Endothelial cell of umbilical vein (primary cell): ENCODE measurements around the gene METRNL.

Experiments
- CTCF ChIP-seq, 2 donors: IDR thresholded peaks; 1 replicate in 1 of 2; 2 replicates in 1 of 2; pipeline ENCODE4 v1.5.1; 2011; ENCODE audit warnings: low read length in 2 of 2, mild to moderate bottlenecking in 2 of 2, moderate library complexity in 2 of 2, control low read depth in 1 of 2, inconsistent platforms in 1 of 2, low read depth in 1 of 2; ENCODE audit not compliant: insufficient read depth in 1 of 2; ENCODE audit errors: extremely low read depth in 1 of 2
- GATA2 ChIP-seq: IDR thresholded peaks from 2 replicates; pipeline ENCODE4 v1.7.0; 2011; ENCODE audit warnings: low read depth, mild to moderate bottlenecking, moderate library complexity, mixed read lengths, low read length; ENCODE audit not compliant: insufficient read length, insufficient read depth
- POLR2A ChIP-seq: IDR thresholded peaks from 2 replicates; pipeline ENCODE4 v1.6.1; 2012; ENCODE audit warnings: low read depth, mild to moderate bottlenecking, control low read depth, low read length

DNA sequence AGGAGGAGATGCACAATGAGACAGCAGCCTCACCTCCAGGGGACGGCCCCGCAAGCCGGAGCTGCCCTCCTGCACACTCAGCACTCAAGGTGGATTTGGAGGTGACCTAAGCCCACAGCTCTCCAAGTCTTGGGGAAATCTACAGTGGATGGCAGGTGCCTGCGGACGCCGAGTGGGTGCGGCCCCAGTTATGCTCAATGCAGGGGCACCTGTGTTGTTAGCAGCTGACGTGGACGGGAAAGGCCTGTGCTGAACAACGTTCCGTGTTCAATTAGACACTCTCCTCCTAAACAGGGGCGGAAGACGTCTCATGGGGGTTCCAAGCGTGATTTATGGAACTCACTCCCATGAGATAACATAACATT lies 22.0 kb upstream of the METRNL start:
- TF ChIP-seq CTCF (IDR thresholded peaks at IDR 0.05; ENCODE audit: extremely low read depth in 1 of 2, insufficient read depth in 1 of 2, low read depth in 1 of 2, low read length in 2 of 2) (no peak), GATA2 (no peak), POLR2A (no peak)
